HEK293T (cell line): ENCODE results near the gene GALNT2.

Experiments used
- CTCF ChIA-PET: fragments of 350-600 bp; formaldehyde crosslinking; extraction: SDS; loops from one replicate; lab custom pipeline; 2021; ENCODE audit warnings: antibody characterized with exemption, inconsistent platforms; lab: Yijun Ruan, JAX
- POLR2A ChIA-PET: fragments of 350-600 bp; formaldehyde crosslinking; extraction: SDS; loops from one replicate; lab custom pipeline; 2020; ENCODE audit warnings: antibody characterized with exemption, inconsistent platforms; lab: Yijun Ruan, JAX
- DNase-seq: peaks from one replicate; pipeline ENCODE4 v3.0.0; 2012; ENCODE audit warnings: mixed read lengths; ENCODE audit errors: extremely low spot score
- ARNT ChIP-seq: fragments of 450-650 bp; IDR thresholded peaks from 2 replicates; pipeline ENCODE4 v1.6.1; 2017; ENCODE audit warnings: mild to moderate bottlenecking
- BHLHE40 ChIP-seq: fragments of 450-650 bp; IDR thresholded peaks from 2 replicates; pipeline ENCODE4 v1.6.1; 2016; ENCODE audit warnings: mild to moderate bottlenecking, moderate library complexity, borderline replicate concordance
- CTBP1 ChIP-seq: fragments of 450-650 bp; IDR thresholded peaks from 2 replicates; pipeline ENCODE4 v1.6.1; 2016; ENCODE audit warnings: borderline replicate concordance
- ELF4 ChIP-seq: fragments of 450-650 bp; IDR thresholded peaks from 2 replicates; pipeline ENCODE4 v1.6.1; 2017; ENCODE audit warnings: antibody characterized with exemption
- FOXA1 ChIP-seq: fragments of 450-650 bp; IDR thresholded peaks from 2 replicates; pipeline ENCODE4 v1.6.1; 2016; ENCODE audit warnings: mild to moderate bottlenecking
- FOXK2 ChIP-seq: fragments of 450-650 bp; IDR thresholded peaks from 2 replicates; pipeline ENCODE4 v1.6.1; 2016; ENCODE audit warnings: mild to moderate bottlenecking
- FOXM1 ChIP-seq: fragments of 450-650 bp; IDR thresholded peaks from 2 replicates; pipeline ENCODE4 v1.6.1; 2017; ENCODE audit warnings: mild to moderate bottlenecking, borderline replicate concordance
- HDGF ChIP-seq: fragments of 450-650 bp; IDR thresholded peaks from 2 replicates; pipeline ENCODE4 v1.6.1; 2017; ENCODE audit warnings: antibody characterized with exemption, borderline replicate concordance
- L3MBTL2 ChIP-seq: fragments of 450-650 bp; conservative IDR thresholded peaks from 2 replicates; pipeline ENCODE4 v1.6.1; 2016; ENCODE audit warnings: mild to moderate bottlenecking
- LEF1 ChIP-seq: fragments of 450-650 bp; IDR thresholded peaks from 2 replicates; pipeline ENCODE4 v1.6.1; 2017; ENCODE audit warnings: mild to moderate bottlenecking, borderline replicate concordance
- NFRKB ChIP-seq: fragments of 450-650 bp; IDR thresholded peaks from 2 replicates; pipeline ENCODE4 v1.6.1; 2016; ENCODE audit warnings: mild to moderate bottlenecking, moderate library complexity
- PKNOX1 ChIP-seq: fragments of 450-650 bp; IDR thresholded peaks from 2 replicates; pipeline ENCODE4 v1.6.1; 2016
- SP1 ChIP-seq: fragments of 450-650 bp; IDR thresholded peaks from 2 replicates; pipeline ENCODE4 v1.6.1; 2017
- SUZ12 ChIP-seq: fragments of 450-650 bp; IDR thresholded peaks from 2 replicates; pipeline ENCODE4 v1.6.1; 2016; ENCODE audit warnings: mild to moderate bottlenecking
- TARDBP ChIP-seq: fragments of 450-650 bp; IDR thresholded peaks from 2 replicates; pipeline ENCODE4 v1.6.1; 2016
- ZNF384 ChIP-seq: fragments of 450-650 bp; IDR thresholded peaks from 2 replicates; pipeline ENCODE4 v1.6.1; 2016

GALNT2 gene

GRCh38 chr1:230149751-230150584 lies 82.9 kb downstream of the GALNT2 start:
- TF ChIP-seq NFRKB, result no peak
- TF ChIP-seq ARNT, result no peak
- TF ChIP-seq ZNF384, result no peak
- no peak for TF ChIP-seq FOXM1
- no peak for TF ChIP-seq FOXK2
- TF ChIP-seq SUZ12, result no peak
- TF ChIP-seq FOXA1, result no peak
- TF ChIP-seq BHLHE40, result no peak
- no peak for TF ChIP-seq PKNOX1
- TF ChIP-seq SP1, result no peak
- TF ChIP-seq L3MBTL2, result no peak
- no peak for TF ChIP-seq ELF4
- no peak for TF ChIP-seq CTBP1
- no peak for TF ChIP-seq LEF1
- no peak for TF ChIP-seq HDGF
- TF ChIP-seq TARDBP, result no peak
- CTCF ChIA-PET, result no interaction called here
- POLR2A ChIA-PET, result no interaction called here
- DNase-seq, result no peak

- ChIA-PET CTCF (no interaction called here), POLR2A (no interaction called here)
- TF ChIP-seq PKNOX1 (no peak), CTBP1 (no peak), BHLHE40 (no peak), TARDBP (no peak), L3MBTL2 (no peak), ARNT (no peak)
- DNase-seq, result no peak
Measured at GRCh38 chr1:230150615-230151014, 83.6 kb downstream of the GALNT2 start.

GRCh38 chr1:230151924-230152468 lies 85.0 kb downstream of the GALNT2 start:
- DNase-seq, result no peak
- POLR2A ChIA-PET, result no interaction called here
- TF ChIP-seq PKNOX1 (no peak), TARDBP (no peak), ZNF384 (no peak), FOXK2 (no peak), HDGF (no peak), L3MBTL2 (no peak)
- CTCF ChIA-PET, result no interaction called here

GRCh38 chr1:230152999-230153398 lies 86.0 kb downstream of the GALNT2 start:
- ChIA-PET CTCF (no interaction called here), POLR2A (no interaction called here)
- no peak for TF ChIP-seq NFRKB
- TF ChIP-seq SP1, result no peak
- no peak for TF ChIP-seq TARDBP
- TF ChIP-seq FOXA1, result no peak
- no peak for TF ChIP-seq ELF4
- no peak for DNase-seq

- ChIA-PET CTCF (interaction anchor here (0.6 kb wide), 1 partner anchor 13 kb away, joined by 4 read pairs; no protein-coding TSS in a partner anchor), POLR2A (no interaction called here)
- DNase-seq, result no peak
- TF ChIP-seq PKNOX1, result 0 out of 2 replicates have a peak, but pooled peaks have one; percentile 25
- no peak for TF ChIP-seq FOXA1
Measured at GRCh38 chr1:230153641-230154296, 86.7 kb downstream of the GALNT2 start.

GRCh38 chr1:230155021-230155420 lies 88.0 kb downstream of the GALNT2 start:
- no peak for DNase-seq
- TF ChIP-seq SUZ12, result no peak
- TF ChIP-seq L3MBTL2, result no peak
- TF ChIP-seq ZNF384, result no peak
- POLR2A ChIA-PET, result no interaction called here
- CTCF ChIA-PET, result no interaction called here
